ENCODE data around the gene ERICH6B. TPM values are rescaled to one million over a fixed set of nuclear protein-coding genes. Genes with fewer than 3 reads are reported as not detected.

Gene ERICH6B
- total RNA-seq, 1 donor from 2014 or later = not detected

DNA sequence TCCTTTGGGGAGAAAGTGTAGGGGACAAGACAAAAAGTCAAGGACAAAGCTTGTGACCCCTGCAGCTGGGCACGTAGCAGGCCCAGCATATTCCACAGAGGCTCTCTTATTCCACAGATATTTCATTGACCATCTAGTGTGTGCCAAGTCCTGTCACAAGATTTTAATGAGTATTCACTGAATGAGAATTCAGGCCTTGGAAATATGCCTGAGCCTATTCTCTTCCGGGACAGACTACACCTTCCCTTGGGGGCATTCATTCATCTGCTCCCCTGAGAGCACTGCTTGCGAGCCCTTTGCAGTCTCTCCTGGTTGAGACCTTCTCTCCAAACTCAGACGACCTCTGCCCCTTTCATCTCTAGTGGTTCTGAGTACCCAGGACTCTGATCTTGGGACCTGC, 25.5 kb downstream of the ERICH6B start:
- no peaks in the 10 kb centered on the region for H3K9me3 Mint-ChIP-seq (ENCODE audit: low read depth)
- no peak for DNase-seq (ENCODE audit: low spot score, unreplicated experiment)
- TF ChIP-seq, protein P1, sequence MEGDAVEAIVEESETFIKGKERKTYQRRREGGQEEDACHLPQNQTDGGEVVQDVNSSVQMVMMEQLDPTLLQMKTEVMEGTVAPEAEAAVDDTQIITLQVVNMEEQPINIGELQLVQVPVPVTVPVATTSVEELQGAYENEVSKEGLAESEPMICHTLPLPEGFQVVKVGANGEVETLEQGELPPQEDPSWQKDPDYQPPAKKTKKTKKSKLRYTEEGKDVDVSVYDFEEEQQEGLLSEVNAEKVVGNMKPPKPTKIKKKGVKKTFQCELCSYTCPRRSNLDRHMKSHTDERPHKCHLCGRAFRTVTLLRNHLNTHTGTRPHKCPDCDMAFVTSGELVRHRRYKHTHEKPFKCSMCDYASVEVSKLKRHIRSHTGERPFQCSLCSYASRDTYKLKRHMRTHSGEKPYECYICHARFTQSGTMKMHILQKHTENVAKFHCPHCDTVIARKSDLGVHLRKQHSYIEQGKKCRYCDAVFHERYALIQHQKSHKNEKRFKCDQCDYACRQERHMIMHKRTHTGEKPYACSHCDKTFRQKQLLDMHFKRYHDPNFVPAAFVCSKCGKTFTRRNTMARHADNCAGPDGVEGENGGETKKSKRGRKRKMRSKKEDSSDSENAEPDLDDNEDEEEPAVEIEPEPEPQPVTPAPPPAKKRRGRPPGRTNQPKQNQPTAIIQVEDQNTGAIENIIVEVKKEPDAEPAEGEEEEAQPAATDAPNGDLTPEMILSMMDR (IDR thresholded peaks at IDR 0.05; ENCODE audit: unreplicated experiment) = no peak
- no peak overlapping the region for H3K4me3 Mint-ChIP-seq (ENCODE audit: low read depth)
- no peaks in the 10 kb centered on the region for H3K4me1 Mint-ChIP-seq (ENCODE audit: low read depth)
- H3K36me3 Mint-ChIP-seq (ENCODE audit: insufficient read depth) = no peaks in the 10 kb centered on the region
- no peak overlapping the region for H3K27ac Mint-ChIP-seq
- H3K27me3 Mint-ChIP-seq = peaks cover 8% of the 10 kb centered on the region

DNA sequence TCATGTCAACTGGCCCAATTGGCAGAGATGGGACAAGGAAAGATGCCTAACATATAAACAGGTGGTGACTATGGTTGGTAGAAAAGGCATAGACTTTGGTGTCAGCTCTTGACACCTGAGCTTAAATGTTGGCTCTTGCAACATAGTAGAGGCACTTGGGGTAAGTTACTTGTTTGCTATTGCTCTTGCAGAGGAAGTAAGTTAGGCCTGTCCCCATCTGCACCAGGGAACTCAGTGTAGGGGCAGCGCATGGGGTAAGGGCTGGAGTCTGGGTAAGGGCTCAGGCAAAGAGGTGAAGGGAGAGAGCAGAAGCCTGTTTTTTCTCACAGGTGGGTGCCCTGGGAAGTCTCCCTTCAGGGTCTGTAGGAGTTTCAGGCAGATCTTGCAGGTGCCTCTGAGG, 27.6 kb downstream of the ERICH6B start:
- Mint-ChIP-seq H3K4me1 (ENCODE audit: low read depth) (no peaks in the 10 kb centered on the region), H3K36me3 (ENCODE audit: insufficient read depth) (no peaks in the 10 kb centered on the region), H3K27me3 (no peaks in the 10 kb centered on the region), H3K27ac (no peak overlapping the region), H3K4me3 (ENCODE audit: low read depth) (no peak overlapping the region), H3K9me3 (ENCODE audit: low read depth) (no peaks in the 10 kb centered on the region)
- no peak for DNase-seq (ENCODE audit: low spot score, unreplicated experiment)
- TF ChIP-seq, protein P1 (IDR thresholded peaks at IDR 0.05; ENCODE audit: unreplicated experiment) = no peak

DNA sequence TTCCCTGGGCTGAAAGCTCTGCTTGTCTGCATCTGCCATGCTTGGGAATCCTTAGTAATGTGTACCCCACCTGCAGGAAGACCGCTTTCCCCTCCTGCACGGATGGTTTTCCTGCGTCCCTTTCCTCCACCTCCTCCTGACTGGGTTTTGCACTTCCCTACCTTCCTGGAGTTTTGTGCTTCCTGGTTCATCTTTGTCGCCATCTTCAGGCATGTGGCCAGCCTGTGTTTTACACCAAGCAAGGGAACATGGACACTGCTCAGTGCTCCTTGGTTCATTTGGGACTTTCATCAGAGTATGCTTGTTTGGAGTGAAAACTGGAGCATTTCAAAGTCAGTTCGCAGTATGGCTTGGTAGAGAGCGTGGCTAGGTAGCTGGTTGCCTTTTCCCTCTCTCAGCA, 30.7 kb downstream of the ERICH6B start:
- Mint-ChIP-seq H3K27me3 (no peaks in the 10 kb centered on the region), H3K4me1 (ENCODE audit: low read depth) (no peaks in the 10 kb centered on the region), H3K36me3 (ENCODE audit: insufficient read depth) (no peaks in the 10 kb centered on the region), H3K4me3 (ENCODE audit: low read depth) (no peak overlapping the region), H3K27ac (no peak overlapping the region), H3K9me3 (ENCODE audit: low read depth) (no peaks in the 10 kb centered on the region)
- TF ChIP-seq, protein P1 (IDR thresholded peaks at IDR 0.05; ENCODE audit: unreplicated experiment) = peak; percentile 20
- no peak for DNase-seq (ENCODE audit: low spot score, unreplicated experiment)

DNA sequence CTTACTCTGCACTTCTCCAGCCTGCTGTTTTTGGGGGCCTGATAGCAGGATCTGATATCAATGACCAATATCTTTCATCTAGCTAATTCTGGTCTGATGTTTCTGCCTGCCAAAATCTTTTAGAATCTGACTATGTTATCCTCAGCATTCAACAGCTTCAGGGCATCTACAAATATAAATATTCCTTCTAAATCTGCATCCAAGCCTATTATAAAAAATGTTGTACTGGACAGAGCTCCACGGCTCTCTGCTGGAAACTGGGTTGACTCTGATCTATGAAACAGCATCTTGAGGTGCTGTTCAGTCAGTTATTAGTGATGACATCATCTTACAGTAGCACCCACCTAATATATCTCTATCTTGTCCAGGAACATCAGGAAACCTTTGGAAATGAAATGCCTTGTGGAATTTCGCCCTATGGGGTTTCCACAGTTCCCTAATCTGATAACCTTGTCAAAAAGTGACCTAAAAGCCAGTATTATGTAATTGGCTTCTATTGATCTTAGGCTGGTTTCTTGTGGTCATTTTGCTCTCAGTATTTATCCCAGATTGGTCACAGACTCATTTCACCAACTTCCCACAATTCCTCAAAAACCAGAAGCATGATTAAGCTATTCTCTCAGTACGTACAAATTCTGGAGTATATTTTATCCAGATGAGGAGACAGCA, 33.0 kb downstream of the ERICH6B start:
- Mint-ChIP-seq H3K27me3 (no peaks in the 10 kb centered on the region), H3K27ac (no peak overlapping the region), H3K36me3 (ENCODE audit: insufficient read depth) (no peaks in the 10 kb centered on the region), H3K4me3 (ENCODE audit: low read depth) (no peak overlapping the region), H3K4me1 (ENCODE audit: low read depth) (no peaks in the 10 kb centered on the region), H3K9me3 (ENCODE audit: low read depth) (no peaks in the 10 kb centered on the region)
- DNase-seq (ENCODE audit: low spot score, unreplicated experiment) = no peak
- TF ChIP-seq, protein P1 (IDR thresholded peaks at IDR 0.05; ENCODE audit: unreplicated experiment) = no peak

DNA sequence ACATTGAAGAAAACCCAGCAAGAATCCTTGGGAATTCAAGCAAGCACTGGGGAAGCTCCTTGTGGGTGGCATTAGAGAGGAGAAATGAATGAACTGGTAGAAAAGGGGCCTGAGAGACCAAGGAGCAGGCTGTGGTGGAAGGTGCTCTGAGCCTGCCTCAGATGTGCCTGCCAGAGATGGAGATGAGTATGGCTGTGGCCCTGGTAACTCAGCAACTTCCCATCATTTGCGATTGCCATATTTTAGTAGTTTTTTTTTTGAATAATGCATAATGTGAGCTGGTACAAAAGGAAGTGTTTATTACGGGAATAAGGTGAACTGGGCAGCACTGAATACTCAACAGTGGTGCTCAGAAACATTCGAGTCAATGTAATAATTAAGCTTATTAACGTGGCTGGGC, 39.1 kb downstream of the ERICH6B start:
- peaks cover 2% of the 10 kb centered on the region for H3K27me3 Mint-ChIP-seq
- H3K36me3 Mint-ChIP-seq (ENCODE audit: insufficient read depth) = no peaks in the 10 kb centered on the region
- no peak overlapping the region for H3K4me3 Mint-ChIP-seq (ENCODE audit: low read depth)
- H3K27ac Mint-ChIP-seq = no peak overlapping the region
- H3K9me3 Mint-ChIP-seq (ENCODE audit: low read depth) = no peaks in the 10 kb centered on the region
- no peaks in the 10 kb centered on the region for H3K4me1 Mint-ChIP-seq (ENCODE audit: low read depth)
- DNase-seq (ENCODE audit: low spot score, unreplicated experiment) = no peak
- TF ChIP-seq, protein P1 (IDR thresholded peaks at IDR 0.05; ENCODE audit: unreplicated experiment) = no peak
